ENCODE measurements around the gene ARID5B. TPM values are rescaled to one million over a fixed set of nuclear protein-coding genes. Genes with fewer than 3 reads are reported as not detected.

Gene ARID5B
- polyA plus RNA-seq, 1 donor from 2014 or later: 2.1 TPM

- Histone ChIP-seq H3K27me3 (ENCODE audit: insufficient read depth, low read depth, low read length) (no peaks in the 10 kb centered on the region), H3K36me3 (ENCODE audit: insufficient read depth, low read length) (no peaks in the 10 kb centered on the region), H3K4me2 (ENCODE audit: low read length) (no peak overlapping the region), H3K79me2 (replicated peaks; ENCODE audit: insufficient read depth, low read length) (no peaks in the 10 kb centered on the region), H3F3A (ENCODE audit: insufficient read depth, low read length, poor library complexity, severe bottlenecking) (no peaks in the 10 kb centered on the region), H3K9me2 (ENCODE audit: insufficient read depth, low read length) (no peaks in the 10 kb centered on the region), H3K9ac (ENCODE audit: low read length) (no peak overlapping the region), H4K20me1 (ENCODE audit: insufficient read depth) (no peaks in the 10 kb centered on the region), H2AFZ (ENCODE audit: low read depth, low read length) (no peak overlapping the region), H3K27ac (ENCODE audit: low read length) (no peak overlapping the region), H3K4me3 (ENCODE audit: low read length) (no peak overlapping the region), H3K9me3 (ENCODE audit: low read length) (no peaks in the 10 kb centered on the region)
- no peak for TF ChIP-seq CTCF (IDR thresholded peaks at IDR 0.05; ENCODE audit: poor library complexity, severe bottlenecking)
Measured at GRCh38 chr10:61937631-61938351, 36.3 kb downstream of the ARID5B start.

- Histone ChIP-seq H3K9ac (ENCODE audit: low read length) (no peak overlapping the region), H3K4me2 (ENCODE audit: low read length) (no peak overlapping the region), H2AFZ (ENCODE audit: low read depth, low read length) (no peak overlapping the region), H3K4me3 (ENCODE audit: low read length) (no peak overlapping the region), H3K27ac (ENCODE audit: low read length) (no peak overlapping the region), H3K9me2 (ENCODE audit: insufficient read depth, low read length) (no peaks in the 10 kb centered on the region), H4K20me1 (ENCODE audit: insufficient read depth) (no peaks in the 10 kb centered on the region), H3K79me2 (replicated peaks; ENCODE audit: insufficient read depth, low read length) (no peaks in the 10 kb centered on the region), H3F3A (ENCODE audit: insufficient read depth, low read length, poor library complexity, severe bottlenecking) (no peaks in the 10 kb centered on the region), H3K36me3 (ENCODE audit: insufficient read depth, low read length) (no peaks in the 10 kb centered on the region), H3K9me3 (ENCODE audit: low read length) (no peaks in the 10 kb centered on the region), H3K27me3 (ENCODE audit: insufficient read depth, low read depth, low read length) (no peaks in the 10 kb centered on the region)
- TF ChIP-seq RAD21 (conservative IDR thresholded peaks at IDR 0.05) (no peak), SMC3 (conservative IDR thresholded peaks at IDR 0.05; ENCODE audit: poor library complexity) (no peak), REST (IDR thresholded peaks at IDR 0.05; ENCODE audit: borderline replicate concordance) (no peak), TAF1 (IDR thresholded peaks at IDR 0.05; ENCODE audit: low read depth) (no peak), POLR2AphosphoS5 (IDR thresholded peaks at IDR 0.05) (no peak), MXI1 (conservative IDR thresholded peaks at IDR 0.05; ENCODE audit: poor library complexity, severe bottlenecking) (no peak), EZH2 (IDR thresholded peaks at IDR 0.05; ENCODE audit: borderline replicate concordance, insufficient read depth, low read length, poor library complexity, severe bottlenecking) (no peak), CTCF (IDR thresholded peaks at IDR 0.05; ENCODE audit: poor library complexity, severe bottlenecking) (no peak), EP300 (conservative IDR thresholded peaks at IDR 0.05; ENCODE audit: poor library complexity, severe bottlenecking) (no peak)
Measured at GRCh38 chr10:61939902-61940301, 38.4 kb downstream of the ARID5B start.

Data from neural cell (in vitro differentiated cells).